ENCODE measurements around the gene HTRA1.

- TF ChIP-seq RXRA (IDR thresholded peaks at IDR 0.05; ENCODE audit: borderline replicate concordance, low read depth) (no peak), POLR2AphosphoS5 (IDR thresholded peaks at IDR 0.05; ENCODE audit: low read depth, low read length) (no peak), SIN3A (IDR thresholded peaks at IDR 0.05; ENCODE audit: borderline replicate concordance, low read depth, low read length) (no peak), YY1 (IDR thresholded peaks at IDR 0.05; ENCODE audit: low read depth) (no peak), RFX5 (IDR thresholded peaks at IDR 0.05; ENCODE audit: low read length) (no peak), TEAD4 (IDR thresholded peaks at IDR 0.05; ENCODE audit: borderline replicate concordance, insufficient read depth) (no peak)
- TF ChIP-seq, protein P1, sequence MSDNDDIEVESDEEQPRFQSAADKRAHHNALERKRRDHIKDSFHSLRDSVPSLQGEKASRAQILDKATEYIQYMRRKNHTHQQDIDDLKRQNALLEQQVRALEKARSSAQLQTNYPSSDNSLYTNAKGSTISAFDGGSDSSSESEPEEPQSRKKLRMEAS (IDR thresholded peaks at IDR 0.05; ENCODE audit: low read depth): no peak
- TF ChIP-seq, protein P2, sequence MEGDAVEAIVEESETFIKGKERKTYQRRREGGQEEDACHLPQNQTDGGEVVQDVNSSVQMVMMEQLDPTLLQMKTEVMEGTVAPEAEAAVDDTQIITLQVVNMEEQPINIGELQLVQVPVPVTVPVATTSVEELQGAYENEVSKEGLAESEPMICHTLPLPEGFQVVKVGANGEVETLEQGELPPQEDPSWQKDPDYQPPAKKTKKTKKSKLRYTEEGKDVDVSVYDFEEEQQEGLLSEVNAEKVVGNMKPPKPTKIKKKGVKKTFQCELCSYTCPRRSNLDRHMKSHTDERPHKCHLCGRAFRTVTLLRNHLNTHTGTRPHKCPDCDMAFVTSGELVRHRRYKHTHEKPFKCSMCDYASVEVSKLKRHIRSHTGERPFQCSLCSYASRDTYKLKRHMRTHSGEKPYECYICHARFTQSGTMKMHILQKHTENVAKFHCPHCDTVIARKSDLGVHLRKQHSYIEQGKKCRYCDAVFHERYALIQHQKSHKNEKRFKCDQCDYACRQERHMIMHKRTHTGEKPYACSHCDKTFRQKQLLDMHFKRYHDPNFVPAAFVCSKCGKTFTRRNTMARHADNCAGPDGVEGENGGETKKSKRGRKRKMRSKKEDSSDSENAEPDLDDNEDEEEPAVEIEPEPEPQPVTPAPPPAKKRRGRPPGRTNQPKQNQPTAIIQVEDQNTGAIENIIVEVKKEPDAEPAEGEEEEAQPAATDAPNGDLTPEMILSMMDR (IDR thresholded peaks at IDR 0.05): no peak
Measured at GRCh38 chr10:122465401-122466040, 4.2 kb downstream of the HTRA1 start.

Measured in SK-N-SH (cell line).